ENCODE data around the gene LRBA.
"Not testable (repeated sequence)": the region's sequence is repeated elsewhere in the genome, so short reads cannot be mapped to it uniquely, and the experiment has no call there.

LRBA gene

GRCh38 chr4:150971901-150972300 is 43.2 kb downstream of the LRBA start:
- no peak overlapping the region for H3K4me3 ChIP-seq (ENCODE audit: low read depth, low read length)
- no peak for TF ChIP-seq CTCF (IDR thresholded peaks at IDR 0.05; ENCODE audit: low read depth, low read length, missing control alignments)
- in situ Hi-C loops (cut with HindIII; ENCODE audit: low sequenced_read_pairs): no loop called here
- no peak for DNase-seq (ENCODE audit: low read depth)

GRCh38 chr4:150970685-150971151 is 44.4 kb downstream of the LRBA start:
- DNase-seq (ENCODE audit: low read depth): no peak
- no peak for TF ChIP-seq CTCF (IDR thresholded peaks at IDR 0.05; ENCODE audit: low read depth, low read length, missing control alignments)
- in situ Hi-C loops (cut with HindIII; ENCODE audit: low sequenced_read_pairs): no loop called here
- no peak overlapping the region for H3K4me3 ChIP-seq (ENCODE audit: low read depth, low read length)

- TF ChIP-seq CTCF (IDR thresholded peaks at IDR 0.05; ENCODE audit: low read depth, low read length, missing control alignments): no peak
- in situ Hi-C loops (cut with HindIII; ENCODE audit: low sequenced_read_pairs): no loop called here
- no peak for DNase-seq (ENCODE audit: low read depth)
Measured at GRCh38 chr4:150964754-150965153, 50.3 kb downstream of the LRBA start.

DNA sequence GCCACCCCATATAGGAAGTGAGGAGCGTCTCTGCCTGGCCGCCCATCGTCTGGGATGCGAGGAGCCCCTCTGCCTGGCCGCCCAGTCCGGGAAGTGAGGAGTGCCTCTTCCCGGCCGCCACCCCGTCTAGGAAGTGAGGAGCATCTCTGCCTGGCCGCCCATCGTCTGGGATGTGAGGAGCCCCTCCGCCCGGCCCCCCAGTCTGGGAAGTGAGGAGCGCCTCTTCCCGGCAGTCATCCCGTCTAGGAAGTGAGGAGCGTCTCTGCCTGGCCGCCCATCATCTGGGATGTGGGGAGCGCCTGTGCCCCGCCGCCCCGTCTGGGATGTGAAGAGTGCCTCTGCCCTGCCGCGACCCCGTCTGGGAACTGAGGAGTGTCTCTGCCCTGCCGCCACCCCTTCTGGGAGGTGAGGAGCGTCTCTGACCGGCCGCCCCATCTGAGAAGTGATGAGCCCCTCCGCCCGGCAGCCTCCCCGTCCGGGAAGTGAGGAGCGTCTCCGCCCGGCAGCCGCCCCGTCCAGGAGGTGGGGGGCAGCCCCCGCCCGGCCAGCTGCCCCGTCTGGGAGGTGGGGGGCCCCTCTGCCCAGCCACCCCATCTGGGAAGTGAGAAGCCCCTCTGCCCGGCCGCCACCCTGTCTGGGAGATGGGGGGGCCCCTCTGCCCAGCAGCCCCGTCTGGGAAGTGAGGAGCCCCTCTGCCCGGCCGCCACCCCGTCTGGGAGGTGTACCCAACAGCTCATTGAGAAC is 51.3 kb downstream of the LRBA start:
- H3K4me3 ChIP-seq (ENCODE audit: low read depth, low read length); DNase-seq (ENCODE audit: low read depth); in situ Hi-C loops (cut with HindIII; ENCODE audit: low sequenced_read_pairs): not testable (repeated sequence)

More at GRCh38 chr4:150964754-150965153, 50.3 kb downstream of the LRBA start:
- H3K4me3 ChIP-seq (ENCODE audit: low read depth, low read length): no peak overlapping the region

DNA sequence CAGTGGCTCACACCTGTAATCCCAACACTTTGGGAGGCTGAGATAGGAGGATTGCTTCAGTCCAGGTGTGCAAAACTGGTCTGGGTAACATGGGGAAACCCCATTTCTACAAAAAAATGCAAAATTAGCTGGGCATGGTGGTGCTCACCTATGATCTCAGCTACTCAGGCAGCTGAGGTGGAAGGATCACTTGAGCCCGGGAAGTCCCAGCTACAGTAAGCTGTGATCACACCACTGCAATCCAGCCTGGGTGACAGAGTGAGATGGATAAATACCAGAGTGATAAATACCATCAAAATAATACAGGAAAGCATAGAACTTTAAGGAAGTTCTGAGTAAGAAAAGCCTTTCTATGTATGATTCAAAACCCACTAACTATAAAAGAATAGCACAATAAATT is 52.8 kb downstream of the LRBA start:
- no peak for TF ChIP-seq CTCF (IDR thresholded peaks at IDR 0.05; ENCODE audit: low read depth, low read length, missing control alignments)
- DNase-seq (ENCODE audit: low read depth): no peak

DNA sequence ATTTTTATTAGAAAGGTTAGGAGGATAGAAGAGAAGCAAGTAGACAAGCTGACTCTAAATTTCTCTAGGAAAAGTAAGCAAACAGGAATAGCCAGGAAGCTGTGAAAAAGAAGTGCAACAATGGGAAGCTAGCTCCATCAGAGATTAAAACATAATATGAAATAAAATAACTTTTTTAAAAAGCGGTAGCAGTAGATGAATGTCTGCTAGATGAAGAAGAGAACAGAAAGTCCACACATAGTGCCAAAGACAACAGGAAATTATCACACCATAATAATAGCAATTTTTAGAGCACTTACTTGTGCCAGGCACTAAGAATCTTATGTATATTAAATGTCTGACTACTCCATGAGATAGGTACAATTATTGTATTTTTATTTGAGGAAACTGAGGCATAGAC is 53.5 kb downstream of the LRBA start:
- TF ChIP-seq CTCF (IDR thresholded peaks at IDR 0.05; ENCODE audit: low read depth, low read length, missing control alignments): no peak
- H3K4me3 ChIP-seq (ENCODE audit: low read depth, low read length): no peak overlapping the region
- in situ Hi-C loops (cut with HindIII; ENCODE audit: low sequenced_read_pairs): no loop called here
- DNase-seq (ENCODE audit: low read depth): no peak

More for the DNA sequence above, 52.8 kb downstream of the LRBA start:
- H3K4me3 ChIP-seq (ENCODE audit: low read depth, low read length): no peak overlapping the region
- in situ Hi-C loops (cut with HindIII; ENCODE audit: low sequenced_read_pairs): no loop called here

- TF ChIP-seq CTCF (IDR thresholded peaks at IDR 0.05; ENCODE audit: low read depth, low read length, missing control alignments): peak; percentile 48
- no peak for DNase-seq (ENCODE audit: low read depth)
Measured at GRCh38 chr4:150960818-150961217, 54.3 kb downstream of the LRBA start.

More at GRCh38 chr4:150960818-150961217, 54.3 kb downstream of the LRBA start:
- in situ Hi-C loops (cut with HindIII; ENCODE audit: low sequenced_read_pairs): no loop called here
- H3K4me3 ChIP-seq (ENCODE audit: low read depth, low read length): no peak overlapping the region

Data from astrocyte of the cerebellum (primary cell).